GM23338 (cell line): Measurements from ENCODE around the gene TRMT2A. TPM values are rescaled to one million over a fixed set of nuclear protein-coding genes. Genes with fewer than 3 reads are reported as not detected.

ENCODE experiments used
- CREB1 ChIP-seq: fragments of 250-450 bp; sonication (Bioruptor Pico); IDR thresholded peaks from 2 replicates; pipeline ENCODE4 v1.5.0; 2020; ENCODE audit warnings: low read depth, mild to moderate bottlenecking, moderate library complexity
- REST ChIP-seq: IDR thresholded peaks from one replicate; pipeline ENCODE4 v1.6.1; 2018; ENCODE audit warnings: antibody characterized with exemption; ENCODE audit not compliant: unreplicated experiment
- STAT1 ChIP-seq: IDR thresholded peaks from one replicate; pipeline ENCODE4 v1.6.1; 2016; ENCODE audit warnings: antibody characterized with exemption; ENCODE audit not compliant: unreplicated experiment
- ZNF331 ChIP-seq: fragments of 250-450 bp; sonication (Bioruptor Pico); IDR thresholded peaks from 2 replicates; pipeline ENCODE4 v1.5.0; 2020; ENCODE audit warnings: low read depth, mild to moderate bottlenecking, moderate library complexity
- ZNF462 ChIP-seq: fragments of 250-450 bp; sonication (Bioruptor Pico); IDR thresholded peaks from 2 replicates; pipeline ENCODE4 v1.5.0; 2020; ENCODE audit warnings: mild to moderate bottlenecking, moderate library complexity
- polyA plus RNA-seq: library from polyadenylated mRNA; unstranded; fragments of >200 nt; fragmentation: Nextera tagmentation; extraction: Ambion mirVana; gene quantifications from 2 replicates; pipeline ENCODE4 v1.2.1, GENCODE V29; 2016
- total RNA-seq: library from RNA; depleted of rRNA; stranded (reverse); fragments of >200 nt; shearing (Covaris generic); gene quantifications from 2 replicates; pipeline ENCODE4 v1.2.3, GENCODE V29; 2014

Gene TRMT2A
- total and polyA plus RNA-seq, 2 experiments from 2014 or later = 41.3 to 61.3 TPM

GRCh38 chr22:20151276-20151588 is 34.2 kb upstream of the TRMT2A start (continued):
- no peak for TF ChIP-seq ZNF462 (CRISPR knock-in tag)
- TF ChIP-seq REST = no peak
- no peak for TF ChIP-seq ZNF331 (CRISPR knock-in tag)
- TF ChIP-seq CREB1 (CRISPR knock-in tag) = no peak
- no peak for TF ChIP-seq STAT1
